NCI-H748 (cell line): ENCODE results near the gene CCSER1.
A peak's percentile ranks its signal among the peaks of the same experiment; 100 is the strongest.

ENCODE experiments used
- DNase-seq: peaks from one replicate; lab custom pipeline; 2025; ENCODE audit not compliant: unreplicated experiment; lab: John Stamatoyannopoulos, UW

CCSER1 gene

DNA sequence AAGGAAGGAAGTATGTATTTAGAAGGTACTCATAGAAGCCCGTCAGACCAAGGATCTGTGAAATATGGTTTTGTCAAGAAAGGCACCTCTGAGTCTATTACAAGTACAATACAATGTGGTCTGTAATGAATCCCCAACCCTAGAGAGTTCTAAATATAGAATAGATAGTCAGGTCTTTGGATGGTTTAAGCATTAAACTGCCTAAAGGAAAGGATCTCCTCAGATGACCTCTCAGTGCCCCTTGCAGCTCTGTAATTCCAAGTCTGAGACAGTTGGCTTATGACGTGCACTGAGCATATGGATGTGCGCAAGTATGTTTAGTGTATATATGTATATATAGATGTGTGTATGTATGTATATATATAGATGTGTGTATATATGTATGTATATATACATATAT is 62.0 kb downstream of the CCSER1 start:
- no peak for DNase-seq

DNA sequence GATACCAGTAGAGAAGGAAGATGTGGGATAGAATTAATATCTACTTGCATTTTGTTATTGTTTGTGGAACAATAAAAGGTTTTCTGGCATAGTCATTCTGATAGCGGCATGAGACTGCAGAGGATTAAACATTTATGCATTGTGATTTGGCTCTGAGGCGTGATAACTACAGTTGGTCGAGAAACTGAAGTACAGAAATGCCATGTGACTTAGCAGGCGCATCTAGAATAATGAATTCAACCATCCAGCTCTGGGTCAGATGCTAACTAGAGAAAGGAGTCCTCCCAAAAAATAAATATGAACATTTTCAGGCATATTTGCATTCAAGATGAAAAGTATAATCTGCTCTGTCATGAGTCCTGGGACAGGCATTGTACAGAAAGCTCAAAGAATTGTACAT is 62.8 kb downstream of the CCSER1 start:
- no peak for DNase-seq

DNA sequence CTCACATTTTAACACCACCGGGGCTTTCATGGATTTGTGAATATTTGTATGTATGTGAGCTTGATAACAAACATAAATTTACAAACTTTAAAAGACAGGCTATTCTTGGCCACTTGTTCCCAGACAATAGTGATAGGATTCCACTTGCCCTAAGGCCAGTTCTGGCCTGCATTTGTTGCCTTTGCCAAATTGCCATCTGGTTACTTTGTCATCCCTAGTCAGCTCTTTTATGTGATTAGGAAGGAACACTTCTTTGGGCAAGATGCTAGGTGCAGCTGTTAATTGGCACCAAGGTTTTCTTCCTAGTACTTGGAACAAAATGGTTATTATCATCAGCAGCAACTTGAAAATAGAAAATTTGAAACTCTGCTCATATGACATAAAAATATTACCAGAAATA is 63.3 kb downstream of the CCSER1 start:
- DNase-seq, result no peak

DNA sequence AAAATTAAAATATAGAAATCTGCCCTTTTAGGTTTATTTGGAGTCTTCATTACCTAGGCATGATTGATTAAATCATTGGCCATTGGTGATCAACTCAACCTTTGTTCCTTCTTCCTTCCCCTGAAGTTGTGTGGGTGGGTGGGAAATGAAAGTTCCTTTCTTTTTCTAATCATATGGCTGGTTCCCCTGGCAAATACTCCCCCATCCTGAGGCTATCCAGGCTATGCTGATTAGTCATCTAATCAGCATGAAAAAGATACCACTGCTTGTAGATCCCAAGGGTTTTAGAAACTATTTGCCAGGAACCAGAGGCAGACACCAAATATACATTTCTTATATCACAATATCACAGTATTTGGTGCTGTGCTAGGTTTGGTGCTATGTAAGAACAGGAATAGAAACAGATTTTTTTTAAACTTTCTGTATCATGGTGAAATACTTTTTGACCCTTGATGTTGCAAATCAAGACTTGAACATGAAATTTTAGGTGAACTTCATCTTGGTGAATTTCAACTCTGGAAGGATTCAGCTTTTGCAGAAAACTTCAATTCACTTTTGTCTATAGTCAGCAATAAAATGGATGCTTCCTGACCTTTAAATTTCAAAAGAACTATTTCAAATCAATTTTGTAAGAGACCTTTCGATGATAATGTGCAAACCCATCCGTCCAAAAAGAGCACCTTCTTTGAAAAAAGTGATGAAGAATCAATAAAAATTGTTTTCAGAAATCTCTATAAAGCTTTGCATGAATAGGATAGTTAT is 71.1 kb downstream of the CCSER1 start:
- no peak for DNase-seq

DNA sequence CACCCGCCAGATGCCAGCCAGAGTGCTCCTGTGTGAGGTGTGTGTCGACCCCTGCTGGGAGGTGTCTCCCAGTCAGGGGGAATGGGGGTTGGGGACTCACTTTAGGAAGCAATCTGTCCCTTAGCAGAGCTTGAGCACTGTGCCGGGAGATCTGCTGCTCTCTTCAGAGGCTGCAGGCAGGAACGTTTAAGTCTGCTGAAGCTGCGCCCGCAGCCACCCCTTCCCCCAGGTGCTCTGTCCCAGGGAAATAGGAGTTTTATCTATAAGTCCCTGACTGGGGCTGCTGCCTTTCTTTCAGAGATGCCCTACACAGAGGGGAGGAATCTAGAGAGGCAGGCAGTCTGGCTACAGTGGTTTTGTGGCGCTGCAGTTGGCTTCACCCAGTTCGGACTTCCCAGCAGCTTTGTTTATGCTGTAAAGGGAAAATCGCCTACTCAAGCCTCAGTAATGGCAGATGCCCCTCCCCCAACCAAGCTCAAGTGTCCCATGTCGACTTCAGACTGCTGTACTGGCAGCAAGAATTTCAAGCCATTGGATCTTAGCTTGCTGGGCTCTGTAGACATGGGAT is 80.8 kb downstream of the CCSER1 start:
- DNase-seq, result no peak

DNA sequence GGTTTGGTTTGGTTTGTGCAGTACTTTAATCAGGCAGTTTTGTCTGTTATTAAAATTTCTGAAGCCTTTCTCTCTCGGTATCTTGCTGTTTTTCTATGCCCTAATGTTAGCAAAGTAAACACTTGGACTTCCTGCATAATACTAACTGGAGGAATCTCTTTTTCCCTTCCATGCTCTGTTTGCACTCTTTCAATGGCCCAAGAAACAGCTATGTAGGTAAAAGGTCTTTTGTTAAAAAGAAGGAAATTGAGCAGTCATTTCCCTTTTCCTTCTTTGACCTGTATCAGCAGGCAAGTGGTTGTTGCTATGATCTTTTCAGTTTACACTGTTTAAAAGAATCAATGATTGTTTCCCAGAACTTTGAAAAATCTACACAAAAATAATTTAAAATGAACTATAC is 82.7 kb downstream of the CCSER1 start:
- DNase-seq, result no peak

DNA sequence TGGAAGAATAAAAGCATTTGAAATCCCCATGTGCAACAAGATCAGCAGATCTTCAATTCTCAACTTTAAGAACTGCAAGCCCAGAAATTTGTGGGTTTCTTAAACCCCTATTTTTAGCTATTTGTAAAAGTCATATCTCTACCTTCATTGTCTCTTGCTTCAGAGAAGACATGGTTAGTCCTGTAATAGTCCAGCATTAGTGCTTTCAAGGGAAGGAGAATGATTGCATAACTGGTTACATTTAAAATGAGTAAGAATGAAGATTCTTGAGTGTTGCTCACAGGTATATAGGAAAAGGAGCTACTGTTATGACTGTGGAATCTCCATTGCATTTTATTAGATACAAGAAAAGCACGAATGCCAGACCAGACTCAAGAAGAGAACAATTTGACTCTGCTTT is 84.0 kb downstream of the CCSER1 start:
- DNase-seq, result no peak

DNA sequence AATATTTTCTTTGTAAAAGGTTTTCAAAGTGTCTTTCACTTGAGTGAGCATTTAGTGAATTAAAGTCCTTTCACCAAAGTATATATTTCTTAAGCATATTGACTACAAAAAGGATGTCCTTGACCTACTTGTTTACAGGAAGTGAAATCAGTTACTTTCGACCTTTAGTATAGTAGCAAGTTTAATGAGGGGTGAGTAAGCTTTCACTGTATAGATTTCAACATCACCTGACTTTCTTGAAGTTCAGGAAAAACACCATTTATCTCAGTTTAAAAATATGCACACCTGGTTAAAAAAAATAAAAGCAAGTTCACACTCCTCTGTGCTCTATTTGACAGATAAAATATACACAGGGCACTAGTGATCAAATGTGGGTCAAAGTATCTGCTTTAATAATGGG is 88.1 kb downstream of the CCSER1 start:
- DNase-seq, result no peak

DNA sequence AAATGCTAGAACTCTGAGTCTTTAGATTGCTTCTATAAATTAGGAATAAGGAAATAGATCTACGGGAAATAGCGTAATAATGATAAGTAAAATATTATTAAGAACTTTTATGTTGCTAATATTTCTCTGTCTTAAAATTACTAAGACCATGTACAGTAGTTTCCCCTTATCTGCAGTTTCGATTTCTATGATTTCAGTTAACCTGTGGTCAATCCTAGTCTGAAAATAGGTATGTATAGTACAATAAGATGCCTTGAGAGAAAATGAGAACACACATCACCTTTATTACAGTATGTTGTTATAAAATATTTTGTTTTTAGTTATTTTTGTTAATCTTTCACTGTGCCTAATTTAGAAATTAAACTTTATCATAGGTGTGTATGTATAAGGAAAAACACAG is 92.6 kb downstream of the CCSER1 start:
- no peak for DNase-seq

DNA sequence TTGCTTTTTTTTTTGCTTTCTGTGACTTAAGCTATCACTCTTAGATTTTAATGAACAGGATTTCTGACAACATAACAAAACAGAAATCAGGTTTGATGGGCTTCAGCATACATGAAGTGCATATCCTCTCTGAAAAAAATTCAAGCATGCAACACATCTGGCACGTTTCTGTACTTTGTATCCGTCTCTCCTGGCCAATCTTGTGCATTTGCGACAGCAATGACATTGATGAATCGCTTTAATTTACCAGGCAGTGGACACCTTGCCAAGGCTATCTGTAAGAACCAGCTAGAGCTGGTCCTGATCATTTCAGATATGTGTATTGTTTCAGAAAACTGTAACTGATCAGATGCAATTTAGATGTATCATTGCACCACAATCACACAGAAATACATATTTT is 93.3 kb downstream of the CCSER1 start:
- DNase-seq, result no peak

DNA sequence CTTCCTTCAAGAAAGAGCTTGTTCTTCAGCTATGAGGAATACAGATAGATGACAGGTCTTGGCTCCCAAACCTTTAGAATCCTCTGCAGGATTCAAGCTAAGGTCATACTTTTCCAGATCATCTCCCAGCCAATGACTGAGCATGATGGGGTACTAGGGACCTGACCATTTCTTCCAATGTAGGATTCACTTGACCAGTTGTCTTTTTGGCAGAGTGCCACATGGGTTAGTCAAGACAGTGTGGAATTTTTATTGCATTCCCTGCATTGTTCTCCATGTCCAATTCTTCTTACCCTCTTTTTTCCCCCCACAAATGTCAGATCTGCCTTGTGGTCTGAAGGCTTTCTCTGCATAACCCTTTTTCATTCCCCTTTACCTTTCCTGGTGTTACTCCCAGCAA is 99.5 kb downstream of the CCSER1 start:
- DNase-seq, result no peak

DNA sequence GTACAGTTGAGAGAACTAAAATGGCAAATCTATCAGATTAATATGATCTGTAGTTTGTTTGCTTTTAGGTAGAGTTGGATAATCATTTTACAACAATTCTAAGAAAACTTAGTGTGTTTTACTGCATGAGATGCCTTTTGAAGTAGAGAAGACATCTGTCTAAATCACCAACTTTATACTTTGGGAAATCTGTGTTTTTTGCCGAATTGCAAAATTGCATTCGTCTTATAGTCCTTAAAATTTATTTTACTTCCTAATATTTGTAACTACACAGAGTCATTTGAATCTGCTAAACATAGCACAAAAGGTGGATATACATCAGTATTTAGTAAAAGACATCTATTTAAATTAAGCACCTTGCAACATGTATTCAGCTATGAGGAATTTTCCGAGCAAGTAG is 100.0 kb downstream of the CCSER1 start:
- no peak for DNase-seq

DNA sequence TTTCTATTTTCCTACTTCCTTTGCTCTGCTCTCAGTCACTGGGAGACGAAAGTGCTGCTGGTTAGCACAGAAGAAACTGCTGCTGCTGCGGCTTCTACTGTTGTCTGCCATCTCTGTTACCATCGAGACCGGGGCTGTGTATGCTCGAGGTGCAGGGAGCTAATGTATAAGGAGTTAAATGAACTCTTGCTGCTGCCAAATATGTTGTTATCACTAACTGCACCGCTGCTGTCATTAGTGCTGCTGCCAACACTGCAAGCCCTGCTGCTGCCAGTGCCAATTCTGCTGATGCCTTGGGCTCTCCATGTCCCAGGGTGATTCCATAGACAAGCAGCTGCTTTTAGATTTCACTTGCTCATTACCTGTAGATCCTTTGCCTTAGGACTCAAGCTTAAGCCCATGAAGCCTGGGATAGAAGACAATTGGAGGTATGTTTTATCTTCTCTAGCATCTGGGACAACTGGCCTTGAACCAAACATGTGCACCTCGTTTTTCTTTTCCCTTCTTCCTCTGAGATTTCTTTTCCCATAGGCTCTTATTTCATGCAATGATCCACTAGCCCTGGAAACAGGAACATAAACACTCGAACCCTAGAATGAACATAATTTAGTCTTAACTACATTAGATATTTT is 107.8 kb downstream of the CCSER1 start:
- peak; percentile 12 for DNase-seq

DNA sequence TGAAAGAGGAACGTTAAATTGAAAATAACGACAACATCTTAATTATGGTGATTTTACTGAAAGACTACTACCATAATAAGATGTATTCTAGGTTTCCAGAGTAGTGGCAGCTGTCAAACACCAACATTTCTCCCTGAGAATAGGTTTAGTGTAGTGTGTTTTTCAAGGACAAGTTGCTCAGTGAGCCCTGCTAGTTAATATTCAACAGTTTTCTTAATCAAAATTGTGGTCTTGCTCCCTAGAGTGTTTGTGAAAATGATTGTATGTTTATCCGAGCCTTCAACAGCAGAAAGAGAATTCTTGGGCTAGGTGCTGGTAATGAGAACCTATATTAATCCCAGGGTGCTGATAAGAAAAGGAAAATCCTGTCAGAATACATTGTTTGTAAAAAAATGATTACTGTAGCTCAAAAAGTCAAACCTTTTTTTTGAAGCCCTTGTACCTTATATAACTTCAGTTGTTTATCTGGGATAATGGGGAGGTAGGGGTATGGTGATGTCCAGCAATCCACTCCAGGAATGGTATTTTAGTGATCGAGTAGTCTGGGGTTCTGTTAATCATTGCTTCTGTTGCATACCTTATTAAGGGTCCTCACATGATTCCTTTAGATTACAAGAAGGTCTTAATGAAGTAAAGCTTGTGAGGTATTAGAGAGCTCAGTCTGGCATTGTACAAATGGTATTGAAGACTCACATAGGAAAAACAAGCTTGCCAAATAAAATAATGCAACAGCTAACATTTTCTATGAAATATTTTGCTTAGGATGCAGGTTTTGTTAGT is 110.7 kb downstream of the CCSER1 start:
- DNase-seq, result no peak

DNA sequence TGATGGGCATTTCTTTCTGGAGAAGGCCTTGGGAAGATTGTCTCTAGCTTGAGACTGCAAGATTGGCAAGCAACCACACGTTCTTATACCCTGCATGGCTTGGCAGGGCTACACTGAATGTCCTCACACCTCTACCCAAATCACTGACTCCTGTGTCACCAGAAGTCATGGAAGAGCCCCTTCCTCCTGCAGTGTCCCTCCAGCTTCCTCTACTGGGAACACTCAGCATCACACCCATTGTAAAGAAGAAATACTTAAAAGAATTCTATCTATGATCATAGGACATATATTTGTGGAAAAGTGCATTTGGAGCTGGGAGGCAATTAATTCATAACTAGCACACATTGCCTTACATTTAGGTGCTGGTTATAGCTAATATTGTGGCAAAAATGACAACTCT is 113.1 kb downstream of the CCSER1 start:
- no peak for DNase-seq

DNA sequence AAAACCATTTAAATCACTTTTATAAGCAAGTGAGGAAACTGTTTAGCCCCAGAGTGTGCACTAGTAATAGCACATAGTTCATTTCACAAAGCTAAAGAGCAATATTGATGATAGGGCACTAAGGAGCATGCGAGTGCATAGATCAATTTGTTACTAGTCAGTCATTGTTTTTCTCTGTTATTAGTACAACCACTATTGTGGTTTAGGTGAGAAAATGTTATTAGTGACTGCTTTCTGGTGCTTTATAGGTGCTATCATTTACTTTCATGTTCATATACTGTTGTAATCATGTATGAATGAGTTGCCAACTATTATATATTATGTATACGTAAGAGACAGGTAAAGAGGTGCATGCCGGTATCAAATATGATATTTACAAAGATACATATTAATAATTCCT is 113.8 kb downstream of the CCSER1 start:
- DNase-seq, result no peak

DNA sequence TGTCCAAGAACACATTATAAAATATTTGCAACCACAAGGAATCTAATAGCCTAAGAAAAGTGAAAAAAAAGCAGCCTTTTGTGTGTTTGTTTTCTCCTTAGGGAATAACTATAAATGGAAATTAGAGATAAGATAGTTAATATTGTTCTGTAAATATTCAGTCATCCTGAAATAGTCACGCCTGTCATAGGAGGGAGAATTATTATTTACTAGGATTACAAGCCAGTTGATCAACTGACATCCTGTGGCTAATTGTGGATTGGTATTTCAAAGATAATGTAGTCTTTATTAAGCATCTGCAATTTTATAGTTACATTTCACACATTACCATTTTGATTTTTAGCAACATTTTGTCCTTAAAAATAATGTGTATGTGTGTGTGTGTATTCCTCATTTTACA is 118.6 kb downstream of the CCSER1 start:
- no peak for DNase-seq

DNA sequence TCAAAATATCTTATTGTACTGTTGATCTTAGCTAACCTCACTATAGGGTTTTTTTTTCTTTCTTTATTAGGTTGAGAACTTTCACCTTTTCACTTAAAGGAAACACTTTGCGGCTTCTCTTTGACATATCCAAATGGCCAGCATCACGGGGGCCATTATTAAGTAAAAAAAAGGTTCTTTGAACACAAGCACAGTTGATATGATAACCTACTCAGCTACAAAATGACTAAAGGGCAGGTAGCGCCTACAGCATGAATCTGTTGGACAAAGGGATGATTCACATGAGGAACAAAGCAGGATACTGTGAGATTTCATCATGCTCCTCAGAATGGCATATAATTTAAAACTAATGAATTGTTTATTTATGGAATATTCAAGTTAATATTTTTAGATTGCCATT is 119.6 kb downstream of the CCSER1 start:
- DNase-seq, result peak; percentile 7

DNA sequence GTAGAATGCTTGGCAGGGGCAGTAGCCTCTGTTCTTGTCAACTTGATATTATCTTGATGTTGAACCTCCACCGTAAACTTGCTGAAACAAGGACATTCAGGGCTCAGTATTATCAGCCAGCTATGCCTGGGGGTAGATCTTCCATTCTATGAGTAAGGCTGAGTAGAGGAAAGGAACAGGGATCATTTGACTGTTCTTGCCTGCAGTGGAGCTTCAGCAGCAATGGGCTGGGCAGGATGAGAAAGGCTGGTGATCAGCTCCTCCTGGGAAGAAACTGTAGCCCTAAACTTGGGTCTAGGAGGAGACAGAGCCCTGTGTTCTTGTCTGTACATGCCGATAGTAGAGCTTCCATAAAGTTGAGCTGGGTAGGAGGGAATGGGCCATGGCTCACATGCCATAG is 127.2 kb downstream of the CCSER1 start:
- no peak for DNase-seq

DNA sequence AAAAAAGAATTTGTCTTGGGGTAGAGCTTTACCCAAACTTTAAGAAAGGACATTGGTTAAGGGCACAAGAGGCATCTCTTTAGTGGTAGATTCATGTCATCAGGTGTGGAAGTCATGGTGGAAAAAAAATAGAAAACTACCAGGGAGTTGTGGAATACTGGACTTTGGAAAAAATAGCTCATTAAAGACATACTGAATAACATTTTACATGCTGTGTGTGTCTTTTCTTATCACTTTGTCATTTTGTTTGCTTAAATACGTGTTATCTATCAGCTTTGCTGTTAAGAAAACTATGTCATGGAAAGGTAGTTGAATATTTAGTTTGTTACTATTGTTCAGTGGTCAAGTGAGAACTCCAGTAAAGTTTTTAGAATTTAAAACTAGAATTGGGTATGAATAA is 147.0 kb downstream of the CCSER1 start:
- DNase-seq, result no peak

DNA sequence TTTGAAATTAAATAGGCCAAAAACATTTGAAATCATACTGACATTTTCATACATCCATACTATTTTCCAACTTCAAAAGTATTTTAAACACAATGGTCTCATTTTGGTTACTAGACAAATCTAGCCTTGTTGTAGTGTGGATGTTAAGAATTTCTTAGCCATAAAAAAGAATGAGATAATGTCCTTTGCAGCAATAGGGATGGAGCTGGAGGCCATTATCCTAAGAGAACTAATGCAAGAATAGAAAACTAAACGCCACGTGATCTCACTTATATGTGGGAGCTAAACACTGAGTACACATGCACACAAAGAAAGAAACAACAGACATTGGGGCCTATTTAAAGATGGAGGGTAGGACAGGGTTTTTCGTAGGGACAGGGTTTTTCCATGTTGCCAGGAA is 153.8 kb downstream of the CCSER1 start:
- DNase-seq, result no peak
